ENCODE measurements around the gene TRAF6.

TRAF6 gene

DNA sequence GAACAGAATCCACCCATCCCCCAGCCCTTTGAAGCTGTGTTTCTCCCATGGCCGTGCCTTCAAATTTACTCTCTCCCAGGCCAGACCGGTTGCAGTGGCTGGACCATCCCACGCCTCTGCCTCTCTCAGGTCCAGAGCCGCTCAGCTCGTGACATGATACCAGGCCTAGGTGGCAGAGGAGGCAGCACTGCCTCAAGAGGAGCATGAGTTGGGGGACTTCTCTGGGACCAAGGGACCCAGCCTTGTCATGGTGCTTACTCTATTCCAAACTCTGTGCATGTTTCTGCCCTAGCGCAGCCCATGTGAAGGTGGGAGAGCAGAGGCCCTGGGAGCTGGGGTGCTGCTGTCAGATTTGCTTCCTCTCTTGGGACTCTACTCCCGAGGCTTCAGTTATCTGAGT is 51.0 kb downstream of the TRAF6 start:
- no peak for DNase-seq (ENCODE audit: extremely low read depth, low read depth)
- TF ChIP-seq, protein P1, sequence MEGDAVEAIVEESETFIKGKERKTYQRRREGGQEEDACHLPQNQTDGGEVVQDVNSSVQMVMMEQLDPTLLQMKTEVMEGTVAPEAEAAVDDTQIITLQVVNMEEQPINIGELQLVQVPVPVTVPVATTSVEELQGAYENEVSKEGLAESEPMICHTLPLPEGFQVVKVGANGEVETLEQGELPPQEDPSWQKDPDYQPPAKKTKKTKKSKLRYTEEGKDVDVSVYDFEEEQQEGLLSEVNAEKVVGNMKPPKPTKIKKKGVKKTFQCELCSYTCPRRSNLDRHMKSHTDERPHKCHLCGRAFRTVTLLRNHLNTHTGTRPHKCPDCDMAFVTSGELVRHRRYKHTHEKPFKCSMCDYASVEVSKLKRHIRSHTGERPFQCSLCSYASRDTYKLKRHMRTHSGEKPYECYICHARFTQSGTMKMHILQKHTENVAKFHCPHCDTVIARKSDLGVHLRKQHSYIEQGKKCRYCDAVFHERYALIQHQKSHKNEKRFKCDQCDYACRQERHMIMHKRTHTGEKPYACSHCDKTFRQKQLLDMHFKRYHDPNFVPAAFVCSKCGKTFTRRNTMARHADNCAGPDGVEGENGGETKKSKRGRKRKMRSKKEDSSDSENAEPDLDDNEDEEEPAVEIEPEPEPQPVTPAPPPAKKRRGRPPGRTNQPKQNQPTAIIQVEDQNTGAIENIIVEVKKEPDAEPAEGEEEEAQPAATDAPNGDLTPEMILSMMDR (IDR thresholded peaks at IDR 0.05; ENCODE audit: low read depth, low read length, missing control alignments) = no peak
- H3K4me3 ChIP-seq (replicated peaks; ENCODE audit: low read depth, low read length) = no peak overlapping the region

- no peak overlapping the region for H3K4me3 ChIP-seq (replicated peaks; ENCODE audit: low read depth, low read length)
- DNase-seq (ENCODE audit: extremely low read depth, low read depth) = no peak
- TF ChIP-seq, protein P1 (IDR thresholded peaks at IDR 0.05; ENCODE audit: low read depth, low read length, missing control alignments) = no peak
These were observed 51.8 kb downstream of the TRAF6 start for GRCh38 chr11:36458129-36458915.

DNA sequence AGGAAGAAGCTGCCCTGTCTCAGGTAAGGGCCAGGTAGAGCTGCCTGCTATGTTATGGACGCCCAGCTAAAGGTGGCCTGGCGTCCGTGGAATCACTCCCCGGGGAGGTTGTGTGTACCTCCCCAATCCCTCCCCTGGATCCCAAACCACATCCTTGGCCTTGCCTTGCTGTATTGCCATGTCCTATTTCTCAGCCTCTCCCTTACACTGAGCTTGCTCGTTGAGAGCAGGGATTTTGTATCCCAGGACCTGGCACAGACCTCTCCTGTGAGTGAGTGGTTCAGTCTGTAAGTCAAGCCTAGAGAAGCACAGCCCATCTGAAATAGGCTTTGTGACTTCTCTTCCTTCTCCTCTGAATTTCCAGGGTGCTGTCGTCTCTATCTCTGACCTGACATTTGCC is 53.9 kb downstream of the TRAF6 start:
- DNase-seq (ENCODE audit: extremely low read depth, low read depth) = no peak
- no peak overlapping the region for H3K4me3 ChIP-seq (replicated peaks; ENCODE audit: low read depth, low read length)
- TF ChIP-seq, protein P1 (IDR thresholded peaks at IDR 0.05; ENCODE audit: low read depth, low read length, missing control alignments) = no peak

DNA sequence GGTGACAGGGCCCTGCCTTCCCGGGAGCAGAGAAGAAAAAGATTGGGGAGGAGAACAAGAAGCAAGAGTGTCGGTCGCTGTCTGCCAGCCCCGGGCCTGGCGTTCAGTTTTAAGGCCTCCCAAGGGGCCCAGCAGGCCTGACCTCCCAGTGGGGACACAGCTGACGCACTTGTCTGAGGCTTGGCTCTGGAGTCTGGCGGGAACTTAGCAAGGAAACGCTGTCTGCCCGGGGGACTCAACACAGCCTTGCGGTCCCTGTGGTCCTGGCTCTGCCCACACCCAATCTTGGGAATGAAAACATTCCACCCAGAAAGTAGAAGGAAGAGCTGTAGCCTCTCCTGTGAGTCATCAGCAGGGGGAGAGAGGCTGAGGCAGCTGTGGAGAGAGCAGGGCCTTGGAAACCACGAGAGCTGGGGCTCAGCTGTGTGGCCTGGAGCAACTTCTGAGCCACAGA is 54.4 kb downstream of the TRAF6 start:
- peak; percentile 88 for DNase-seq (ENCODE audit: extremely low read depth, low read depth)
- H3K4me3 ChIP-seq (replicated peaks; ENCODE audit: low read depth, low read length) = no peak overlapping the region
- TF ChIP-seq, protein P1 (IDR thresholded peaks at IDR 0.05; ENCODE audit: low read depth, low read length, missing control alignments) = no peak

DNA sequence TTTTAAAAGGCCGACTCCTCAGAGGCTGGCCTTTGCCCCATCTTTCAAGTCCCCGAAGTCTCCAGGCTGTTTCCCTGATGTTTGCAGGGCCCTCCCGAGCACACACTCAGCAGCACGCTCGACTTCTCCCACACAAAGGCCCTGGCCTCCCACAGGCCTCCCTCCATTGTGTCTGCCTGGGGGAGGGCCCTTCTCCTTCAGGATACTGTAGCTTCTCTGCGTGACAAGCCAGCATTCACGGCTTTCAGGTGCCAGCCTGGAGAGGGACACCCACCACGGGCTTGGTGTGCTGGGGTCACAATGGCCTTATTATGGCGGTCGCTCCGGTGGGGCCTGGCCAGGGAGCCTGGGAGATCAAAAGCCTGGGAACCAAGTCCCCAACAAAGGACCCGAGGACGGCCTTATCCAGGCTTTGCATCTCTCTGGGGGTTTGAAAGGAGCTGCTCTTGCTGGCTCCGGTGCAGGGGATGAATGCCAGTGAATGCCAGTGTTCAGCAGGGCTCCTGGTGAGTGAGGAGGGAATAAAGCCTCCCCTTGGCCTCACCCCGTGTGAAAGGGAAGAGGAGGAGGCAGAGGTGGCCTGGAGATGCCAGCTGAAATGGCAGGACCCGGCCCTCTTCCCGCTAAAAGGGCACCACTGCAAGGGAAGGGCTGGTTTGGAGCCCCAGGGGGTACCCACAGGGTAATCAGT is 55.0 kb downstream of the TRAF6 start:
- H3K4me3 ChIP-seq (replicated peaks; ENCODE audit: low read depth, low read length) = no peak overlapping the region
- DNase-seq (ENCODE audit: extremely low read depth, low read depth) = no peak
- TF ChIP-seq, protein P1 (IDR thresholded peaks at IDR 0.05; ENCODE audit: low read depth, low read length, missing control alignments) = no peak

- TF ChIP-seq, protein P1 (IDR thresholded peaks at IDR 0.05; ENCODE audit: low read depth, low read length, missing control alignments) = no peak
- DNase-seq (ENCODE audit: extremely low read depth, low read depth) = no peak
- H3K4me3 ChIP-seq (replicated peaks; ENCODE audit: low read depth, low read length) = no peak overlapping the region
These were observed 55.5 kb downstream of the TRAF6 start for GRCh38 chr11:36454551-36454940.
